GM23338 (cell line): Measurements from ENCODE around the gene HSDL1. TPM values are rescaled to one million over a fixed set of nuclear protein-coding genes. Genes with fewer than 3 reads are reported as not detected.

Source experiments
- ATAC-seq: fragments of 200-7000 bp; cut with Tn5 transposase; 3 replicates; pipeline ENCODE4 v1.9.1; 2020
- DNase-seq: peaks from one replicate; pipeline ENCODE4 v3.0.0-alpha.2; 2015; ENCODE audit warnings: low spot score
- H2AFZ ChIP-seq: fragments of 200-600 bp; sonication (generic); 2 replicates; pipeline ENCODE4 v1.8.0; 2016; ENCODE audit warnings: antibody characterized with exemption, mild to moderate bottlenecking, moderate library complexity
- H3F3A ChIP-seq: fragments of 200-600 bp; sonication (generic); replicated peaks from 2 replicates; pipeline ENCODE4 v1.8.0; 2017; ENCODE audit warnings: antibody characterized with exemption, mixed run types, low read depth
- H3K27ac ChIP-seq: fragments of 200-600 bp; sonication (generic); 2 replicates; pipeline ENCODE4 v1.6.1; 2016; ENCODE audit warnings: low read depth
- H3K27me3 ChIP-seq: fragments of 200-600 bp; sonication (generic); 2 replicates; pipeline ENCODE4 v1.8.0; 2016; ENCODE audit warnings: mild to moderate bottlenecking, mixed run types, moderate library complexity; ENCODE audit not compliant: insufficient read depth
- H3K36me3 ChIP-seq: fragments of 200-600 bp; sonication (generic); 2 replicates; pipeline ENCODE4 v1.8.0; 2016; ENCODE audit warnings: mild to moderate bottlenecking; ENCODE audit not compliant: insufficient read depth
- H3K4me1 ChIP-seq: fragments of 200-600 bp; sonication (generic); 2 replicates; pipeline ENCODE4 v1.8.0; 2016; ENCODE audit warnings: mild to moderate bottlenecking, moderate library complexity; ENCODE audit not compliant: insufficient read depth
- H3K4me2 ChIP-seq: fragments of 200-600 bp; sonication (generic); 2 replicates; pipeline ENCODE4 v1.7.1; 2017; ENCODE audit warnings: mixed run types
- H3K4me3 ChIP-seq: fragments of 200-600 bp; sonication (generic); 2 replicates; pipeline ENCODE4 v1.6.1; 2016; ENCODE audit warnings: mixed run types
- H3K79me2 ChIP-seq: fragments of 200-600 bp; sonication (generic); replicated peaks from 2 replicates; pipeline ENCODE4 v1.8.0; 2017; ENCODE audit warnings: mild to moderate bottlenecking; ENCODE audit not compliant: insufficient read depth
- H3K9me2 ChIP-seq: fragments of 200-600 bp; sonication (generic); 2 replicates; pipeline ENCODE4 v1.8.0; 2017; ENCODE audit not compliant: insufficient read depth
- H4K20me1 ChIP-seq: fragments of 200-600 bp; sonication (generic); replicated peaks from 2 replicates; pipeline ENCODE4 v1.8.0; 2017; ENCODE audit warnings: mild to moderate bottlenecking; ENCODE audit not compliant: insufficient read depth
- H3K27ac Mint-ChIP-seq: 2 replicates; pipeline ENCODE4 v1.8.0; 2020; ENCODE audit warnings: inconsistent platforms, mild to moderate bottlenecking, moderate library complexity, mixed read lengths
- H3K27me3 Mint-ChIP-seq: 3 replicates; pipeline ENCODE4 v1.8.0; 2022; ENCODE audit warnings: low read depth, mild to moderate bottlenecking, moderate library complexity, mixed read lengths, inconsistent platforms; ENCODE audit not compliant: insufficient read depth, poor library complexity
- H3K36me3 Mint-ChIP-seq: 3 replicates; pipeline ENCODE4 v1.8.0; 2021; ENCODE audit warnings: low read depth, mild to moderate bottlenecking, inconsistent platforms, moderate library complexity, mixed read lengths
- H3K4me1 Mint-ChIP-seq: 3 replicates; pipeline ENCODE4 v1.8.0; 2020; ENCODE audit warnings: mild to moderate bottlenecking, inconsistent platforms, mixed read lengths
- H3K4me3 Mint-ChIP-seq: 3 replicates; pipeline ENCODE4 v1.8.0; 2021; ENCODE audit warnings: moderate library complexity, mild to moderate bottlenecking, inconsistent platforms, mixed read lengths
- H3K9me3 Mint-ChIP-seq: 3 replicates; pipeline ENCODE4 v1.8.0; 2020; ENCODE audit warnings: moderate library complexity, mild to moderate bottlenecking, inconsistent platforms, mixed read lengths
- CREB1 ChIP-seq: fragments of 250-450 bp; sonication (Bioruptor Pico); IDR thresholded peaks from 2 replicates; pipeline ENCODE4 v1.5.0; 2020; ENCODE audit warnings: low read depth, mild to moderate bottlenecking, moderate library complexity
- CTCF ChIP-seq, 2 experiments: fragments of 200-600 bp in 1 of 2; sonication (generic) in 1 of 2; conservative IDR thresholded peaks; 2 replicates each; pipeline versions ENCODE4 v1.5.1 to v1.6.1; 2016 to 2017; ENCODE audit warnings: antibody characterized with exemption in 2 of 2, low read depth in 2 of 2, mild to moderate bottlenecking in 2 of 2, moderate library complexity in 1 of 2
- ETS1 ChIP-seq: IDR thresholded peaks from 2 replicates; pipeline ENCODE4 v1.6.1; 2016; ENCODE audit warnings: antibody characterized with exemption
- EZH2 ChIP-seq: fragments of 200-600 bp; sonication (generic); IDR thresholded peaks from one replicate; pipeline ENCODE4 v1.8.0; 2017; ENCODE audit warnings: antibody characterized with exemption, mild to moderate bottlenecking, low read depth; ENCODE audit not compliant: unreplicated experiment
- NANOG ChIP-seq: IDR thresholded peaks from 2 replicates; pipeline ENCODE4 v1.6.1; 2016; ENCODE audit warnings: antibody characterized with exemption, borderline replicate concordance
- POLR2AphosphoS5 ChIP-seq: IDR thresholded peaks from 2 replicates; pipeline ENCODE4 v1.6.1; 2016; ENCODE audit warnings: antibody characterized with exemption, low read depth
- STAT1 ChIP-seq: IDR thresholded peaks from one replicate; pipeline ENCODE4 v1.6.1; 2016; ENCODE audit warnings: antibody characterized with exemption; ENCODE audit not compliant: unreplicated experiment
- ZNF114 ChIP-seq: fragments of 250-450 bp; sonication (Bioruptor Pico); IDR thresholded peaks from 2 replicates; pipeline ENCODE4 v1.5.0; 2020; ENCODE audit warnings: mild to moderate bottlenecking, moderate library complexity
- ZNF331 ChIP-seq: fragments of 250-450 bp; sonication (Bioruptor Pico); IDR thresholded peaks from 2 replicates; pipeline ENCODE4 v1.5.0; 2020; ENCODE audit warnings: low read depth, mild to moderate bottlenecking, moderate library complexity
- long read RNA-seq: library from polyadenylated mRNA; unstranded; transcript quantifications from one replicate; pipeline ENCODE4 v2.0.0, GENCODE V29; 2020; ENCODE audit not compliant: unreplicated experiment
- polyA plus RNA-seq: library from polyadenylated mRNA; unstranded; fragments of >200 nt; fragmentation: Nextera tagmentation; extraction: Ambion mirVana; gene quantifications from 2 replicates; pipeline ENCODE4 v1.2.1, GENCODE V29; 2016
- total RNA-seq: library from RNA; depleted of rRNA; stranded (reverse); fragments of >200 nt; shearing (Covaris generic); gene quantifications from 2 replicates; pipeline ENCODE4 v1.2.3, GENCODE V29; 2014; rRNA removed

Gene HSDL1
- 46.1 and 47.4 TPM in 2 replicates for total RNA-seq
- polyA plus RNA-seq: 15.2 and 16.6 TPM in 2 replicates
- long read RNA-seq, transcript HSDL1-201 (6 exons, 3,519 nt): major isoform, 12 of 13 reads
- long read RNA-seq, partial matches to known transcripts: 0 of 13 reads
- long read RNA-seq, other reads (novel, unspliced or antisense): 0 of 13 reads

- Histone ChIP-seq H3F3A (peaks cover 6% of the 10 kb centered on the region; the same call in 1 of the 2 replicates), H3K27me3 (peaks cover 12% of the 10 kb centered on the region; the same call in 1 of the 2 replicates), H3K4me2 (peak within 1 kb of the TSS; percentile 97), H3K4me1 (peaks cover 10% of the 10 kb centered on the region; the same call in 1 of the 2 replicates), H2AFZ (peak within 1 kb of the TSS; percentile 93), H3K9me2 (no peaks in the 10 kb centered on the region), H4K20me1 (peaks cover 20% of the 10 kb centered on the region; the same call in 1 of the 2 replicates), H3K27ac (peak within 1 kb of the TSS; percentile 69; the same call in 1 of the 2 replicates), H3K4me3 (peak within 1 kb of the TSS; percentile 100), H3K79me2 (peaks cover 41% of the 10 kb centered on the region), H3K36me3 (no peaks in the 10 kb centered on the region)
- no peaks in the 10 kb centered on the region for H3K9me3 Mint-ChIP-seq
- peaks cover 10% of the 10 kb centered on the region for H3K4me1 Mint-ChIP-seq
- DNase-seq (peak; percentile 91), ATAC-seq (peak; percentile 75)
- peak within 1 kb of the TSS; percentile 88 for H3K27ac Mint-ChIP-seq
- peaks cover 20% of the 10 kb centered on the region for H3K27me3 Mint-ChIP-seq
- peak within 1 kb of the TSS; percentile 97 for H3K4me3 Mint-ChIP-seq
- TF ChIP-seq CTCF (conservative IDR thresholded peaks at IDR 0.05; ENCODE audit: low read depth in 2 of 2) (peak in 1 of 2 experiments; percentile 33; a peak in 1 of 4 replicates), POLR2AphosphoS5 (peak; percentile 64), ETS1 (no peak), CREB1 (CRISPR knock-in tag) (peak; percentile 49; the same call in 1 of the 2 replicates), NANOG (no peak)
- peaks cover 6% of the 10 kb centered on the region for H3K36me3 Mint-ChIP-seq
These were observed at the start of gene HSDL1, which contains the start of gene DNAAF1 for GRCh38 chr16:84144859-84145639. Gene HSDL1, minus strand, starts transcription at chr16:84145177. Its CDS starts 13,856 bp downstream, at chr16:84131321. Gene DNAAF1, plus strand, starts transcription at chr16:84145308. Its CDS starts 133 bp downstream, at chr16:84145441.

DNA sequence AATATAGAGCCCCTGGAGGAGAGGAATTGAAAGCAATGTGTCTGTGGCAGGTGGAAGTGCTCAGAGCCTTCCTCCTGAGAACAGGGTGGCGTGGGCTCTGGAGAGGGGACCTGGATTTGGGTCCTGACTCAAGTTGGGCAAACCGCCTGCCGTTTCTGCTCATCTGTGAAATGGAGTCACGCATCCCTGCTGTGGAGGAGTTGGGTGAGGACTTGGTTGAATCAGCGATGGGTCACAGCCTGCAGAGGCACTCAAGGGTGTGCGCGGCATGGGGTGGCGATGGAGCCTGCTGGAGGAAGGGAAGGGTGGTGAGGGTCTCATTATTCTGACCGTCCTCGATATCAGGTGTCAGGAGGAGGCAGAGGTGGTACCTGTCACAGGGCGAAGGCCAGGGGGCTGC lies 49.0 kb upstream of the HSDL1 start:
- no peaks in the 10 kb centered on the region for H3K9me2 ChIP-seq
- ATAC-seq (no peak), DNase-seq (no peak)
- no peak overlapping the region for H2AFZ ChIP-seq
- no peak overlapping the region for H3K4me3 Mint-ChIP-seq
- H3K4me2 ChIP-seq: no peak overlapping the region
- H3K4me1 ChIP-seq: no peaks in the 10 kb centered on the region
- no peak overlapping the region for H3K27ac Mint-ChIP-seq
- peaks cover 9% of the 10 kb centered on the region for H3K27me3 Mint-ChIP-seq
- H3K36me3 Mint-ChIP-seq: no peaks in the 10 kb centered on the region
- no peaks in the 10 kb centered on the region for H3K27me3 ChIP-seq
- no peaks in the 10 kb centered on the region for H3K9me3 Mint-ChIP-seq
- no peaks in the 10 kb centered on the region for H3F3A ChIP-seq
- no peaks in the 10 kb centered on the region for H3K79me2 ChIP-seq
- H3K27ac ChIP-seq: no peak overlapping the region
- H3K4me3 ChIP-seq: no peak overlapping the region
- H4K20me1 ChIP-seq: no peaks in the 10 kb centered on the region
- H3K36me3 ChIP-seq: no peaks in the 10 kb centered on the region
- peaks cover 13% of the 10 kb centered on the region for H3K4me1 Mint-ChIP-seq
- TF ChIP-seq NANOG: no peak
- no peak for TF ChIP-seq EZH2
- no peak for TF ChIP-seq POLR2AphosphoS5
- TF ChIP-seq CREB1 (CRISPR knock-in tag): no peak
- no peak for TF ChIP-seq ZNF114 (CRISPR knock-in tag)
- TF ChIP-seq ZNF331: no peak
- no peak for TF ChIP-seq ETS1
- TF ChIP-seq STAT1: no peak
- no peak for TF ChIP-seq CTCF (conservative IDR thresholded peaks at IDR 0.05; ENCODE audit: low read depth in 2 of 2)
